ENCODE data around the gene ANAPC1.

The ANAPC1 gene, protein sequence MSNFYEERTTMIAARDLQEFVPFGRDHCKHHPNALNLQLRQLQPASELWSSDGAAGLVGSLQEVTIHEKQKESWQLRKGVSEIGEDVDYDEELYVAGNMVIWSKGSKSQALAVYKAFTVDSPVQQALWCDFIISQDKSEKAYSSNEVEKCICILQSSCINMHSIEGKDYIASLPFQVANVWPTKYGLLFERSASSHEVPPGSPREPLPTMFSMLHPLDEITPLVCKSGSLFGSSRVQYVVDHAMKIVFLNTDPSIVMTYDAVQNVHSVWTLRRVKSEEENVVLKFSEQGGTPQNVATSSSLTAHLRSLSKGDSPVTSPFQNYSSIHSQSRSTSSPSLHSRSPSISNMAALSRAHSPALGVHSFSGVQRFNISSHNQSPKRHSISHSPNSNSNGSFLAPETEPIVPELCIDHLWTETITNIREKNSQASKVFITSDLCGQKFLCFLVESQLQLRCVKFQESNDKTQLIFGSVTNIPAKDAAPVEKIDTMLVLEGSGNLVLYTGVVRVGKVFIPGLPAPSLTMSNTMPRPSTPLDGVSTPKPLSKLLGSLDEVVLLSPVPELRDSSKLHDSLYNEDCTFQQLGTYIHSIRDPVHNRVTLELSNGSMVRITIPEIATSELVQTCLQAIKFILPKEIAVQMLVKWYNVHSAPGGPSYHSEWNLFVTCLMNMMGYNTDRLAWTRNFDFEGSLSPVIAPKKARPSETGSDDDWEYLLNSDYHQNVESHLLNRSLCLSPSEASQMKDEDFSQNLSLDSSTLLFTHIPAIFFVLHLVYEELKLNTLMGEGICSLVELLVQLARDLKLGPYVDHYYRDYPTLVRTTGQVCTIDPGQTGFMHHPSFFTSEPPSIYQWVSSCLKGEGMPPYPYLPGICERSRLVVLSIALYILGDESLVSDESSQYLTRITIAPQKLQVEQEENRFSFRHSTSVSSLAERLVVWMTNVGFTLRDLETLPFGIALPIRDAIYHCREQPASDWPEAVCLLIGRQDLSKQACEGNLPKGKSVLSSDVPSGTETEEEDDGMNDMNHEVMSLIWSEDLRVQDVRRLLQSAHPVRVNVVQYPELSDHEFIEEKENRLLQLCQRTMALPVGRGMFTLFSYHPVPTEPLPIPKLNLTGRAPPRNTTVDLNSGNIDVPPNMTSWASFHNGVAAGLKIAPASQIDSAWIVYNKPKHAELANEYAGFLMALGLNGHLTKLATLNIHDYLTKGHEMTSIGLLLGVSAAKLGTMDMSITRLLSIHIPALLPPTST (N-terminal part only)

DNA sequence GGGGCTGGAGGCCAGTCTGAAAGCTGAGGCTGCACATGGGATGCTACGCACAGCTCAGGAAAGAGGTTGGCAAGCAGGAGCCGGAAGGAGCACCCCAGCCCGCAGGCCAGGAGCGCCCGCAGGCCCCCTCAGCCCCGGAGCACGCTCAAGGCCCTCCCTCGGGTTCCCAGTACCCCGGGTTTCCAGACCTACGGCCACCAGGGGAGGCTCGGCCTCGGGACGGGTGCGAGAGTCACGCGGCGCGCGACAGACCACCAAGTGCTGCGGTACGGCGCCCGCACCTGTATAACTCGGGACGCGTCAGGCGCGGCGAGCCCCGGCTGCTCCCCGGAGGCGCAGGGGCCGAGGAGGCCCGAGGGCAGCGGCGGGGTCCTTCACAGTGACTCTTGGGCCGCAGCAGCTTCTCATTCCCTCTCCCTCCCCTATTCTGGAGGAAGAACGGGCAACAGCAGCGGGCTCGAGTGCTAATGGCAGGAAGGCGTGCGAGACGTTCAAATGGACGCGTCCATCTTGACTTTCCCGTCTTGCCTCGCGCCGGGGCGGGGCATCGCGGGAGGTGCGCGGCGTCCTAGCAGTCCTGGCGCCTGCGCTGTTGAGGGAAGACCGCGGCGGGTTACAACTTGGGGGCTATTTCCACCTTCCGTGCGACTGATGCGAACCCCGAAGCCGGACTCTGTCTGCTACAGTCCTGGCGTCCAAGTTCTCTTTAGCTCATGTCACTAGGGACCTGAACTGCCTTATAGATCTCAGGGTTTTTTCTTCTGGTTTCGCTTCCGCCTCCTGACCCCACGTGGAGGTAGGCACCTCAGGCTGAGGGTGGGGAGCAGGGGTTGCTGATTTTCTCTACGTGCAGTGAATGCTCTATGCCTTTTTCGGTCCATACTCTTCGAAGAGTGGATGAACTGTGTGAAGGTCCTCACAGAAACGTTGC, at the start of gene ANAPC1:
ANAPC1 (minus strand) TSS at position 533 of the 931 bp plus-strand sequence. CDS start 3,368 bp downstream, outside the sequence.
- Histone ChIP-seq H3K36me3 (peaks cover 0 to 17% (median 7%) of the 10 kb centered on the region in 3 donors), H3K27me3 (no peaks in the 10 kb centered on the region), H3K4me1 (peaks cover 0 to 14% (median 12%) of the 10 kb centered on the region in 4 donors), H3K4me3 (peak within 1 kb of the TSS; percentile 87 to 98), H3K27ac (peak within 1 kb of the TSS; percentile 78 to 79), H3K9me3 (no peaks in the 10 kb centered on the region)
- peak; percentile 84 to 85 for DNase-seq
- TF ChIP-seq CTCF (IDR thresholded peaks at IDR 0.05): no peak
- intact Hi-C loops (cut with DNase I; ENCODE audit: low total_unique reads): no loop called here

GRCh38 chr2:111932841-111933291, 48.9 kb upstream of the ANAPC1 start:
- H3K27ac ChIP-seq: no peak overlapping the region
- no peak for TF ChIP-seq CTCF (IDR thresholded peaks at IDR 0.05)
- no peaks in the 10 kb centered on the region for H3K9me3 ChIP-seq
- no peaks in the 10 kb centered on the region for H3K27me3 ChIP-seq
- no peak for DNase-seq
- H3K4me3 ChIP-seq: no peak overlapping the region
- H3K36me3 ChIP-seq: peaks cover 17 to 28% (median 24%) of the 10 kb centered on the region in 3 donors
- H3K4me1 ChIP-seq: peaks cover 0 to 10% (median 4%) of the 10 kb centered on the region in 4 donors
- intact Hi-C loops (cut with DNase I; ENCODE audit: low total_unique reads): no loop called here

DNA sequence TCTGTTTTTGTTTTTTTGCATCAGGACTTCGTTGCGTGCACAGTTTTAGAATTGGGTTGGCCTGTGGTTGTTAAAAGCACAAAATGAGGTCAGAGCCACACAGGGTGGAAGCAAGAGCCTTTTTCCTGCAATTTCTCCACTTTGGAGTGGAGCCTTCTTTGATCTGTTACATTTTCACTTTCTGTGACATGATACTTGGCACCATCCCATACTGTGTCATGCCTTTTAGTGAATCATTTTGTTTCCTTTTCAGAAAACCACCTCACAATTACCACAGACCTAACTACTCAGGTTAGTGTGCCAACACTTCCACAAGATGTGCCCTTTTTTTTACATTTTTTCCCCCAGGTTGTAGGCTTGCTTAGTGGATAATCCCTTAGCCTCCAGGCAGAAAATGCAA, 46.9 kb upstream of the ANAPC1 start:
- intact Hi-C loops (cut with DNase I; ENCODE audit: low total_unique reads): no loop called here
- Histone ChIP-seq H3K4me1 (peaks cover 0 to 16% (median 4%) of the 10 kb centered on the region in 4 donors), H3K4me3 (no peak overlapping the region), H3K36me3 (peaks cover 17 to 36% (median 24%) of the 10 kb centered on the region in 3 donors), H3K9me3 (no peaks in the 10 kb centered on the region), H3K27me3 (no peaks in the 10 kb centered on the region), H3K27ac (no peak overlapping the region)
- TF ChIP-seq CTCF (IDR thresholded peaks at IDR 0.05): no peak
- no peak for DNase-seq

DNA sequence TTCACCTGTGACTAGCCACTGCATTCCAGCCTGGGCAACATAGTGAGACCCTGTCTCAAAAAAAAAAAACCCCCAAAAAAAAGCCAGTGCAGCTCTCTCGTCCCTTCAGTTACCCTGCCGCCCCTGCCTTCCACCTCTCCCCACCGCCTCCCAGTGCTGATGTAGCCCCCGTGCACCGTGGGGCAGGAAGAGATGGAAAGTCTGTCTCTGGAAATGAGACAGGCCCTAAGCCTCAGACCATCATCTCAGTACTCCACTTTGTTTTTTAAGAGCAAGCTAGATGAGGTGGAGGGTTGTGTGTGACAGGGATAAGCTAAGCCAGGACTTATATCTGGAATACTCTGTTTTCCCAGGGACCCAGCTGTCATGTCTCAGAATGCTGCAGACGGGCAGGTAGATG, 46.4 kb upstream of the ANAPC1 start:
- no peak for DNase-seq
- no peaks in the 10 kb centered on the region for H3K27me3 ChIP-seq
- no peak for TF ChIP-seq CTCF (IDR thresholded peaks at IDR 0.05)
- intact Hi-C loops (cut with DNase I; ENCODE audit: low total_unique reads): no loop called here
- no peaks in the 10 kb centered on the region for H3K9me3 ChIP-seq
- H3K36me3 ChIP-seq: peaks cover 17 to 36% (median 24%) of the 10 kb centered on the region in 3 donors
- H3K4me1 ChIP-seq: peaks cover 0 to 16% (median 4%) of the 10 kb centered on the region in 4 donors
- H3K27ac ChIP-seq: no peak overlapping the region
- H3K4me3 ChIP-seq: no peak overlapping the region
